Measurements from ENCODE around the gene ERN2.
"Not testable (repeated sequence)": the region's sequence is repeated elsewhere in the genome, so short reads cannot be mapped to it uniquely, and the experiment has no call there.

Gene ERN2

DNA sequence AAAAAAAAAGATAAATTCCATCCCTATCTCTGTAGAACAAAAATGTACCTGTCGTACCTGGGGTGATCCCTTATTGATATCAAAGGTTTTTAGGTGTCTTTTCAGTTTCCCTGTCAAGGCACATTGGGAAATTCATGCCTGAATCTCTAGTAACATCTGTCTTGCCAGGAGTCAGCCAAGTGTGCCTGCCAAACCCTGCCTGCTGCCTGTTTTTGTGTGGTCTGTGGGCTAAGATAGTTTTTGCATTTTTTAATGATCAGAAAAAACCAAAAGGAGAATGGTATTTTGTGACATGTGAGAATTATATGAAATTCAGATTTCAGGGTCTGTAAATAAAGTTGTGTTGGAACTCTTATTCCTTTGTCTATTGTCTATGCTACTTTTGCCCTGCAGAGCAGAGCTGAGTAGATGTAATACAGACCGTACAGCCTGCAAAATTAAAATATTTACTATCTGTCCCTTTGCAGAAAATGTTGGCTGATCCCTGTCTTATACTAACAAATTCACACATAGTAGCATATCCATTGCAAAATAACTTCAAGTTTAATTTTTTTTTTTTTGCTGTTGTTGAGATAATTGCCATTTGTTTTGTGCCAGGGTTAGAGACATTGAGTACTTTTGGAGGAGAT is 28.8 kb upstream of the ERN2 start:
- Histone ChIP-seq H3F3A (ENCODE audit: low read depth) (no peaks in the 10 kb centered on the region), H3K27me3 (ENCODE audit: insufficient read depth, low read length, poor library complexity, severe bottlenecking) (no peaks in the 10 kb centered on the region), H3K9ac (ENCODE audit: low read depth, low read length, poor library complexity, severe bottlenecking) (no peak overlapping the region), H3K4me3 (ENCODE audit: low read length, poor library complexity, severe bottlenecking) (no peak overlapping the region), H3K79me2 (ENCODE audit: insufficient read depth, low read length) (no peaks in the 10 kb centered on the region), H4K20me1 (ENCODE audit: insufficient read depth, low read length, poor library complexity, severe bottlenecking) (no peaks in the 10 kb centered on the region), H3K9me2 (replicated peaks; ENCODE audit: low read depth, low read length) (no peaks in the 10 kb centered on the region), H3K9me3 (ENCODE audit: insufficient read depth, low read depth, low read length) (no peaks in the 10 kb centered on the region), H3K4me1 (ENCODE audit: insufficient read depth, low read length, poor library complexity, severe bottlenecking) (no peaks in the 10 kb centered on the region), H3K4me2 (ENCODE audit: low read depth, low read length, poor library complexity, severe bottlenecking) (no peak overlapping the region), H2AFZ (ENCODE audit: low read length) (no peak overlapping the region), H3K36me3 (ENCODE audit: insufficient read depth, low read length) (no peaks in the 10 kb centered on the region)
- no peak for TF ChIP-seq EZH2phosphoT487 (IDR thresholded peaks at IDR 0.05; ENCODE audit: borderline replicate concordance)
- TF ChIP-seq, protein P1, sequence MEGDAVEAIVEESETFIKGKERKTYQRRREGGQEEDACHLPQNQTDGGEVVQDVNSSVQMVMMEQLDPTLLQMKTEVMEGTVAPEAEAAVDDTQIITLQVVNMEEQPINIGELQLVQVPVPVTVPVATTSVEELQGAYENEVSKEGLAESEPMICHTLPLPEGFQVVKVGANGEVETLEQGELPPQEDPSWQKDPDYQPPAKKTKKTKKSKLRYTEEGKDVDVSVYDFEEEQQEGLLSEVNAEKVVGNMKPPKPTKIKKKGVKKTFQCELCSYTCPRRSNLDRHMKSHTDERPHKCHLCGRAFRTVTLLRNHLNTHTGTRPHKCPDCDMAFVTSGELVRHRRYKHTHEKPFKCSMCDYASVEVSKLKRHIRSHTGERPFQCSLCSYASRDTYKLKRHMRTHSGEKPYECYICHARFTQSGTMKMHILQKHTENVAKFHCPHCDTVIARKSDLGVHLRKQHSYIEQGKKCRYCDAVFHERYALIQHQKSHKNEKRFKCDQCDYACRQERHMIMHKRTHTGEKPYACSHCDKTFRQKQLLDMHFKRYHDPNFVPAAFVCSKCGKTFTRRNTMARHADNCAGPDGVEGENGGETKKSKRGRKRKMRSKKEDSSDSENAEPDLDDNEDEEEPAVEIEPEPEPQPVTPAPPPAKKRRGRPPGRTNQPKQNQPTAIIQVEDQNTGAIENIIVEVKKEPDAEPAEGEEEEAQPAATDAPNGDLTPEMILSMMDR (conservative IDR thresholded peaks at IDR 0.05; ENCODE audit: low read length): no peak

DNA sequence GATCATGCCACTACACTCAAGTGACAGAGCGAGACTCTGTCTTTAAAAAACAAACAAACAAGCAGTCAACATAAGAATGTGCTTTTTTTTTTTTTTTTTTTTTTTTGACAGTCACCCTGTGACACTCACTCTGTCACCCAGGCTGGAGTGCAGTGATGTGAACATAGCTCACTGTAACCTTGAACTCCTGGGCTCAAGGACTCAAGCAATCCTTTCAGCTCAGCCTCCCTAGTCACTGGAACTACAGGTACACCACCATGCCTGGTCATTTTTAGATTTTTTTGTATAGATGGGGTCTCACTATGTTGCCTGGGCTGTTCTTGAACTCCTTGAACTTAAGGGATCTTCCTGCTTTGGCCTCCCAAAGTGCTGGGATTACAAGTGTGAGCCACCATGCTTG is 26.5 kb upstream of the ERN2 start:
- Histone ChIP-seq H3K4me2 (ENCODE audit: low read depth, low read length, poor library complexity, severe bottlenecking) (no peak overlapping the region), H3F3A (ENCODE audit: low read depth) (no peaks in the 10 kb centered on the region), H3K4me1 (ENCODE audit: insufficient read depth, low read length, poor library complexity, severe bottlenecking) (no peaks in the 10 kb centered on the region), H3K9me2 (replicated peaks; ENCODE audit: low read depth, low read length) (no peaks in the 10 kb centered on the region), H3K79me2 (ENCODE audit: insufficient read depth, low read length) (no peaks in the 10 kb centered on the region), H4K20me1 (ENCODE audit: insufficient read depth, low read length, poor library complexity, severe bottlenecking) (no peaks in the 10 kb centered on the region), H3K27me3 (ENCODE audit: insufficient read depth, low read length, poor library complexity, severe bottlenecking) (no peaks in the 10 kb centered on the region), H3K9ac (ENCODE audit: low read depth, low read length, poor library complexity, severe bottlenecking) (no peak overlapping the region), H3K9me3 (ENCODE audit: insufficient read depth, low read depth, low read length) (no peaks in the 10 kb centered on the region), H3K4me3 (ENCODE audit: low read length, poor library complexity, severe bottlenecking) (no peak overlapping the region), H2AFZ (ENCODE audit: low read length) (no peak overlapping the region), H3K36me3 (ENCODE audit: insufficient read depth, low read length) (no peaks in the 10 kb centered on the region)
- TF ChIP-seq, protein P1 (conservative IDR thresholded peaks at IDR 0.05; ENCODE audit: low read length): no peak
- no peak for TF ChIP-seq EZH2phosphoT487 (IDR thresholded peaks at IDR 0.05; ENCODE audit: borderline replicate concordance)

DNA sequence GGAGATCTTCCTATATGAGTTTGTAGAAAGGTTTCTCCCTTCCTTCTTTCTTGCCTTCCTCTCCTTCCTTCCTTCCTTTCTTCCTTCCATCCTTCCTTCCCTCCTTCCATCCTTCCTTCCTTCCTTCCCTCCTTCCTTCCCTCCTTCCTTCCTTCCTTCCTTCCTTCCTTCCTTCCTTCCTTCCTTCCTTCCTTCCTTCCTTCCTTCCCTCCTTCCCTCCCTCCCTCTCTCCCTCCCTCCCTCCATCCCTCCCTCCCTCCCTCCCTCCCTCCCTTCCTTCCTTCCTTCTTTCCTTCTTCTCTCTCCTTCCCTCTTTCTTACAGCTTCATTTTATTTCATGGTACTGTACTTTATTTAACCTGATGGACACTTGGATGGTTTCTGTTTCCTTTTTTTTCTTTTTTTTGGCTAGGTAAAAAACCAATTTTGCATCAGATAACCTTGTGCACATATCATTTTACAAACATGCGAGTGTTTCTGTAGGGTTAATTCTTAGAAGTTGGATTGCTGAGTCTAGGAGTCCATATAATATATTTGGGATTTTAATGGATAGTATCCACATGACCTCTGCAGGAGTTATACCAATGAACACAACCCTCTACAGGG is 24.5 kb upstream of the ERN2 start:
- H3K4me1 ChIP-seq (ENCODE audit: insufficient read depth, low read length, poor library complexity, severe bottlenecking); H3K9me3 ChIP-seq (ENCODE audit: insufficient read depth, low read depth, low read length); H3F3A ChIP-seq (ENCODE audit: low read depth); H3K9me2 ChIP-seq (replicated peaks; ENCODE audit: low read depth, low read length); H3K79me2 ChIP-seq (ENCODE audit: insufficient read depth, low read length); H2AFZ ChIP-seq (ENCODE audit: low read length); H3K4me3 ChIP-seq (ENCODE audit: low read length, poor library complexity, severe bottlenecking); H3K4me2 ChIP-seq (ENCODE audit: low read depth, low read length, poor library complexity, severe bottlenecking); H4K20me1 ChIP-seq (ENCODE audit: insufficient read depth, low read length, poor library complexity, severe bottlenecking); H3K36me3 ChIP-seq (ENCODE audit: insufficient read depth, low read length); H3K27me3 ChIP-seq (ENCODE audit: insufficient read depth, low read length, poor library complexity, severe bottlenecking); H3K9ac ChIP-seq (ENCODE audit: low read depth, low read length, poor library complexity, severe bottlenecking): not testable (repeated sequence)

All from Loucy (cell line).